GM12878 (cell line): ENCODE data around the gene PRMT7.

Source experiments
- PAX5 ChIP-seq: IDR thresholded peaks from 2 replicates; pipeline ENCODE4 v1.6.1; 2011; ENCODE audit warnings: low read depth, low read length, borderline replicate concordance
- POLR2AphosphoS5 ChIP-seq: IDR thresholded peaks from 2 replicates; pipeline ENCODE4 v1.6.1; 2011; ENCODE audit warnings: mild to moderate bottlenecking, low read length, inconsistent platforms

- TF ChIP-seq PAX5 (no peak), POLR2AphosphoS5 (no peak)
Measured at GRCh38 chr16:68344252-68344651, 33.4 kb downstream of the PRMT7 start.
